Astrocyte (in vitro differentiated cells and primary cell): Measurements from ENCODE around the gene ATXN7. TPM values are rescaled to one million over a fixed set of nuclear protein-coding genes. Genes with fewer than 3 reads are reported as not detected.

Experiments used
- DNase-seq: peaks from one replicate; pipeline ENCODE4 v3.0.0-alpha.2; 2010; ENCODE audit warnings: low read depth
- FAIRE-seq: peaks from 2 replicates; lab custom pipeline; 2011; peaks lifted over from hg19 to GRCh38; lab: Jason Lieb, UNC
- H2AFZ ChIP-seq: 2 replicates; pipeline ENCODE4 v1.6.0; 2012; ENCODE audit warnings: low read depth, low read length, inconsistent platforms
- H3K27ac ChIP-seq: 2 replicates; pipeline ENCODE4 v1.5.1; 2011; ENCODE audit warnings: low read depth, low read length, inconsistent platforms
- H3K27me3 ChIP-seq: 2 replicates; pipeline ENCODE4 v1.6.0; 2011; ENCODE audit warnings: low read length, inconsistent platforms; ENCODE audit not compliant: insufficient read depth
- H3K36me3 ChIP-seq: 2 replicates; pipeline ENCODE4 v1.5.1; 2011; ENCODE audit warnings: low read length, inconsistent platforms; ENCODE audit not compliant: insufficient read depth
- H3K4me1 ChIP-seq: 2 replicates; pipeline ENCODE4 v1.5.1; 2011; ENCODE audit warnings: low read length, inconsistent platforms; ENCODE audit not compliant: insufficient read depth
- H3K4me2 ChIP-seq: 2 replicates; pipeline ENCODE4 v1.6.0; 2012; ENCODE audit warnings: low read length, inconsistent platforms
- H3K4me3 ChIP-seq: 2 replicates; pipeline ENCODE4 v1.5.1; 2011; ENCODE audit warnings: low read depth, mild to moderate bottlenecking, low read length, inconsistent platforms; ENCODE audit not compliant: insufficient read depth
- H3K79me2 ChIP-seq: 2 replicates; pipeline ENCODE4 v1.6.0; 2012; ENCODE audit warnings: mild to moderate bottlenecking, low read length, inconsistent platforms; ENCODE audit not compliant: insufficient read depth
- H3K9ac ChIP-seq: 2 replicates; pipeline ENCODE4 v1.6.0; 2012; ENCODE audit warnings: mild to moderate bottlenecking, low read length, inconsistent platforms
- H3K9me3 ChIP-seq: 2 replicates; pipeline ENCODE4 v1.5.1; 2012; ENCODE audit warnings: low read depth, mild to moderate bottlenecking, low read length, inconsistent platforms; ENCODE audit not compliant: insufficient read depth
- H4K20me1 ChIP-seq: 2 replicates; pipeline ENCODE4 v1.6.0; 2012; ENCODE audit warnings: low read length, inconsistent platforms; ENCODE audit not compliant: insufficient read depth
- H3K27ac Mint-ChIP-seq: one replicate; pipeline ENCODE4 v1.8.0; 2021; ENCODE audit warnings: mild to moderate bottlenecking, mixed read lengths; ENCODE audit not compliant: unreplicated experiment
- H3K27me3 Mint-ChIP-seq: one replicate; pipeline ENCODE4 v1.8.0; 2021; ENCODE audit warnings: low read depth, mixed read lengths; ENCODE audit not compliant: unreplicated experiment
- H3K36me3 Mint-ChIP-seq: one replicate; pipeline ENCODE4 v1.8.0; 2021; ENCODE audit warnings: low read depth, mixed read lengths; ENCODE audit not compliant: unreplicated experiment
- H3K4me1 Mint-ChIP-seq: one replicate; pipeline ENCODE4 v1.8.0; 2021; ENCODE audit warnings: low read depth, mixed read lengths; ENCODE audit not compliant: unreplicated experiment
- H3K4me3 Mint-ChIP-seq: one replicate; pipeline ENCODE4 v1.8.0; 2021; ENCODE audit warnings: mild to moderate bottlenecking, moderate library complexity, mixed read lengths; ENCODE audit not compliant: unreplicated experiment
- H3K9me3 Mint-ChIP-seq: one replicate; pipeline ENCODE4 v1.8.0; 2021; ENCODE audit warnings: mild to moderate bottlenecking, mixed read lengths; ENCODE audit not compliant: unreplicated experiment
- EZH2 ChIP-seq: IDR thresholded peaks from 2 replicates; pipeline ENCODE4 v1.6.1; 2012; ENCODE audit warnings: mild to moderate bottlenecking, low read length, inconsistent platforms; ENCODE audit not compliant: insufficient read depth
- total RNA-seq: library from RNA; stranded (reverse); gene quantifications from 2 replicates; pipeline ENCODE4 v1.2.1, GENCODE V29; 2021
- TF ChIP-seq, protein P1 (sequence below): IDR thresholded peaks from 2 replicates; pipeline ENCODE4 v1.5.1; 2011; ENCODE audit warnings: low read depth, mild to moderate bottlenecking, inconsistent platforms, low read length, moderate library complexity; ENCODE audit not compliant: insufficient read depth

The ATXN7 gene
- total RNA-seq, 1 donor from 2014 or later: 17.6 TPM

DNA sequence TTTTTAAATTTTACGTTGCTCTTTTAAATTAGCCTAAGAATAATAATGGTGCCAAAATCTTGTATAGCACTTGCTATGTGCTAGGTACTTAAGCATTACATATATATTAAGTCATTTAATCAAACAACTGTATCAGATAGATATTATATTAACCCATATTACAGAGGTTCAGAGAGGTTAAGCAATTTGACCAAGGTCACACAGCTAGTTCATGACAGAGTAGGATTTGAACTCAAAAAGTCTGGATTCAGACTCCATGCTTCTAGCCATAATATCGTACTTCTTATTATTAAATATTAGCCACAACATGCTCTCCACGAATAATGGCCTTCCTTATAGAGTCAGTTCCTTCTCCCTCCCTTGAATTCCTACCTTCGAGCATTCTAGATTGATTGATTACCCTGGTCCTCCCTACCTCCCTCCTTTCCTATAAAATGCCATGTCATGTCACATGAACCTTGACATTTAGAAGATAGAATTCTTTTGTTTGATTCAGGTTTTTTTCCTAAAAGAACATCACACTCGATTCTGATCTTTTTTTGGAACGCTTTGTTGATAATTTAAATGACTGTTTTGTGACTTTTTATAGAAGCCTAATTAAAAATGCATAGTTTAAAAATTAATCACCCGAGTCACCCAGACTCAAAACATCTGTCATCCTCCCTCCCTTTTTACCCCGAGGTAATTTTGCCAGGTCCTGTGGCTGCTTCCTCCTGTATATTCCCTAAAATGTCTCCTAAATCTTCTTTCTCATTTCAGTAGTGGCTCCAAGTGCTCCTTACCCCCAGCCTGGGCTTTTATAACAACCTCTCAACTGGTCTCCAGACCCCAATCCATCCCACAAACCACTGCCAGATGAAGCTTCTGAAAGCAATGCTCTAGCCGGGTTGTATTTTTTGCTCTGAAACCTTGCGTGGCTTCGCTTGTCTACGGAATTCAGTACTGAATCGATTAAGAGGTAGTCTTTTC lies 168.2 kb downstream of the ATXN7 start:
- TF ChIP-seq, protein P1, sequence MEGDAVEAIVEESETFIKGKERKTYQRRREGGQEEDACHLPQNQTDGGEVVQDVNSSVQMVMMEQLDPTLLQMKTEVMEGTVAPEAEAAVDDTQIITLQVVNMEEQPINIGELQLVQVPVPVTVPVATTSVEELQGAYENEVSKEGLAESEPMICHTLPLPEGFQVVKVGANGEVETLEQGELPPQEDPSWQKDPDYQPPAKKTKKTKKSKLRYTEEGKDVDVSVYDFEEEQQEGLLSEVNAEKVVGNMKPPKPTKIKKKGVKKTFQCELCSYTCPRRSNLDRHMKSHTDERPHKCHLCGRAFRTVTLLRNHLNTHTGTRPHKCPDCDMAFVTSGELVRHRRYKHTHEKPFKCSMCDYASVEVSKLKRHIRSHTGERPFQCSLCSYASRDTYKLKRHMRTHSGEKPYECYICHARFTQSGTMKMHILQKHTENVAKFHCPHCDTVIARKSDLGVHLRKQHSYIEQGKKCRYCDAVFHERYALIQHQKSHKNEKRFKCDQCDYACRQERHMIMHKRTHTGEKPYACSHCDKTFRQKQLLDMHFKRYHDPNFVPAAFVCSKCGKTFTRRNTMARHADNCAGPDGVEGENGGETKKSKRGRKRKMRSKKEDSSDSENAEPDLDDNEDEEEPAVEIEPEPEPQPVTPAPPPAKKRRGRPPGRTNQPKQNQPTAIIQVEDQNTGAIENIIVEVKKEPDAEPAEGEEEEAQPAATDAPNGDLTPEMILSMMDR: no peak
- TF ChIP-seq EZH2: no peak
- Mint-ChIP-seq H3K4me3 (no peak overlapping the region), H3K27ac (peak overlapping the region; percentile 89), H3K4me1 (peaks cover 12% of the 10 kb centered on the region), H3K36me3 (no peaks in the 10 kb centered on the region), H3K27me3 (peaks cover 2% of the 10 kb centered on the region), H3K9me3 (peaks cover 3% of the 10 kb centered on the region)
- FAIRE-seq (no peak), DNase-seq (peak; percentile 31)
- Histone ChIP-seq H3K27ac (peak overlapping the region; percentile 14), H3K9ac (peak overlapping the region; percentile 17), H3K27me3 (peaks cover 3% of the 10 kb centered on the region), H3K9me3 (no peaks in the 10 kb centered on the region), H2AFZ (no peak overlapping the region), H4K20me1 (no peaks in the 10 kb centered on the region), H3K4me3 (no peak overlapping the region), H3K4me2 (no peak overlapping the region), H3K79me2 (no peaks in the 10 kb centered on the region), H3K4me1 (peaks cover 10% of the 10 kb centered on the region), H3K36me3 (no peaks in the 10 kb centered on the region)

DNA sequence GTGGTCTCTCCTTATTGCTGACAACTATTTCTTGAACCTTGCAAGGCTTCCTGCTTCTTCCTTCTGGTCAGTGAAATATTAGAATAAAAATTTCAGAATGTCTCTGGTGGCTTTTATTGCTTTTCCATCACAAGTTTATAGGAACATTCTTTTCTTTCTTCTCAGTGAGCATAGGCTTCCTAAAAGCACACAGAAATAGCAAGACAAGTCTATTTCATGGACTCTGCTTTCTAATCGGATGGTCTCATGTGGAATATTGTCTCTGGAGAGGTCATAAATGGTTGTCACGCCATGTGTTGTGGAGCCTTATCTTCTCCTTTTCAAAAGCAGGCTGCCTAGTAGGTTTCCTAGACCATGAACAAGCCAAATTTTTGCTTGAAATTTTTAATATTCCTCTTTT lies 169.4 kb downstream of the ATXN7 start:
- no peak for DNase-seq
- Mint-ChIP-seq H3K4me1 (peaks cover 12% of the 10 kb centered on the region), H3K36me3 (no peaks in the 10 kb centered on the region), H3K27ac (no peak overlapping the region), H3K9me3 (peaks cover 3% of the 10 kb centered on the region), H3K27me3 (peaks cover 2% of the 10 kb centered on the region), H3K4me3 (no peak overlapping the region)
- Histone ChIP-seq H3K9me3 (no peaks in the 10 kb centered on the region), H2AFZ (no peak overlapping the region), H3K4me3 (no peak overlapping the region), H3K36me3 (no peaks in the 10 kb centered on the region), H4K20me1 (no peaks in the 10 kb centered on the region), H3K79me2 (no peaks in the 10 kb centered on the region), H3K9ac (no peak overlapping the region), H3K4me2 (no peak overlapping the region), H3K27me3 (peaks cover 3% of the 10 kb centered on the region), H3K27ac (no peak overlapping the region), H3K4me1 (peaks cover 10% of the 10 kb centered on the region)
- TF ChIP-seq EZH2: no peak
- TF ChIP-seq, protein P1: no peak
- FAIRE-seq: no peak

DNA sequence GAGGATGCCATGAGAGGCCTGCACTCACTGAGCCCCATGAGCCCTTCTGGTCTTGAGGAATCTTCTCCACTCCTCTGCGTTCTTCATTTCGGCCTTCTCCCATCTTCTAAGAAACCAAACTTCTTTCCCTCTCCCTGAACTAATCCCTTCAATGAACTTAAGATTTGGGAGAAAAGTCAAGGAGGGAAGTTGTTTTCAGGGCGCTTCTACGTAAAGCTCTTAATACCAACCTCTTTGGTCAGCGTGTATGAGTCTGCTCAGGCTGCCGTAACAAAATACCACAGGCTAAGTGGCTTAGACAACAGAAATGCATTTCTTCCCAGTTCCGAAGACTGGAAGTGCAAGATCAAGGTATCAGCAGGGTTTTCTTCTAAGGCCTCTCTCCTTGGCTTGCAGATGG lies 173.4 kb downstream of the ATXN7 start:
- Histone ChIP-seq H3K4me1 (peaks cover 10% of the 10 kb centered on the region), H3K9me3 (no peaks in the 10 kb centered on the region), H3K36me3 (no peaks in the 10 kb centered on the region), H3K4me2 (no peak overlapping the region), H3K27me3 (no peaks in the 10 kb centered on the region), H3K79me2 (no peaks in the 10 kb centered on the region), H3K27ac (no peak overlapping the region), H3K4me3 (no peak overlapping the region), H3K9ac (no peak overlapping the region), H4K20me1 (no peaks in the 10 kb centered on the region), H2AFZ (no peak overlapping the region)
- no peak overlapping the region for H3K27ac Mint-ChIP-seq
- FAIRE-seq (no peak), DNase-seq (no peak)
- no peaks in the 10 kb centered on the region for H3K27me3 Mint-ChIP-seq
- no peaks in the 10 kb centered on the region for H3K36me3 Mint-ChIP-seq
- H3K9me3 Mint-ChIP-seq: peaks cover 3% of the 10 kb centered on the region
- TF ChIP-seq, protein P1: no peak
- TF ChIP-seq EZH2: no peak
- H3K4me1 Mint-ChIP-seq: peaks cover 13% of the 10 kb centered on the region
- no peak overlapping the region for H3K4me3 Mint-ChIP-seq
